Keratinocyte (primary cell): Measurements from ENCODE around the gene TC2N. TPM values are rescaled to one million over a fixed set of nuclear protein-coding genes. Genes with fewer than 3 reads are reported as not detected.

ENCODE experiments used
- DNase-seq: peaks from one replicate; pipeline ENCODE4 v3.0.0-alpha.2; 2011; ENCODE audit warnings: low read depth, missing footprints, low spot score
- FAIRE-seq: peaks from 2 replicates; lab custom pipeline; 2011; peaks lifted over from hg19 to GRCh38; lab: Jason Lieb, UNC
- H2AFZ ChIP-seq: 2 replicates; pipeline ENCODE4 v1.6.0; 2012; ENCODE audit warnings: low read length, control low read depth, inconsistent platforms; ENCODE audit not compliant: control insufficient read depth
- H3K27ac ChIP-seq: 2 replicates; pipeline ENCODE4 v1.5.1; 2011; ENCODE audit warnings: low read length; ENCODE audit not compliant: control insufficient read depth, insufficient read depth
- H3K27me3 ChIP-seq: 3 replicates; pipeline ENCODE4 v1.6.0; 2011; ENCODE audit warnings: low read length; ENCODE audit not compliant: control insufficient read depth, insufficient read depth; ENCODE audit errors: extremely low read depth
- H3K36me3 ChIP-seq, 2 experiments: 2 replicates in 1 of 2; 3 replicates in 1 of 2; pipeline ENCODE4 v1.5.1; 2011; ENCODE audit warnings: low read length in 2 of 2, mild to moderate bottlenecking in 1 of 2; ENCODE audit not compliant: control insufficient read depth in 2 of 2, insufficient read depth in 2 of 2; ENCODE audit errors: extremely low read depth in 1 of 2
- H3K4me1 ChIP-seq: 3 replicates; pipeline ENCODE4 v1.5.1; 2011; ENCODE audit warnings: low read length; ENCODE audit not compliant: control insufficient read depth, insufficient read depth; ENCODE audit errors: extremely low read depth
- H3K4me2 ChIP-seq: 3 replicates; pipeline ENCODE4 v1.6.0; 2011; ENCODE audit warnings: low read depth, low read length; ENCODE audit not compliant: control insufficient read depth, insufficient read depth; ENCODE audit errors: extremely low read depth
- H3K4me3 ChIP-seq, 3 experiments: fragments of 200-600 bp in 1 of 3; sonication (generic) in 1 of 3; 2 replicates in 2 of 3; 3 replicates in 1 of 3; pipeline ENCODE4 v1.5.1; 2011 to 2016; ENCODE audit warnings: low read length in 3 of 3, mild to moderate bottlenecking in 3 of 3, control low read depth in 2 of 3, inconsistent platforms in 1 of 3, low read depth in 1 of 3, mixed read lengths in 1 of 3, mixed run types in 1 of 3, moderate library complexity in 1 of 3; ENCODE audit not compliant: control insufficient read depth in 2 of 3, insufficient read depth in 2 of 3; ENCODE audit errors: extremely low read depth in 1 of 3
- H3K79me2 ChIP-seq: 2 replicates; pipeline ENCODE4 v1.6.0; 2012; ENCODE audit warnings: low read length; ENCODE audit not compliant: control insufficient read depth, insufficient read depth
- H3K9ac ChIP-seq: 3 replicates; pipeline ENCODE4 v1.6.0; 2011; ENCODE audit warnings: low read length; ENCODE audit not compliant: control insufficient read depth, insufficient read depth; ENCODE audit errors: extremely low read depth
- H3K9me1 ChIP-seq: 3 replicates; pipeline ENCODE4 v1.6.0; 2011; ENCODE audit warnings: low read length; ENCODE audit not compliant: control insufficient read depth, insufficient read depth; ENCODE audit errors: extremely low read depth
- H3K9me3 ChIP-seq: 2 replicates; pipeline ENCODE4 v1.5.1; 2012; ENCODE audit warnings: low read depth, low read length; ENCODE audit not compliant: control insufficient read depth
- H4K20me1 ChIP-seq: 3 replicates; pipeline ENCODE4 v1.6.0; 2011; ENCODE audit warnings: low read length; ENCODE audit not compliant: control insufficient read depth, insufficient read depth; ENCODE audit errors: extremely low read depth
- CTCF ChIP-seq, 3 experiments: IDR thresholded peaks in 1 of 3; conservative IDR thresholded peaks in 1 of 3; optimal IDR thresholded peaks in 1 of 3; 2 replicates in 2 of 3; 3 replicates in 1 of 3; pipeline versions ENCODE3 to v1.5.1; 2011; ENCODE audit warnings: low read length in 3 of 3, mild to moderate bottlenecking in 3 of 3, moderate library complexity in 2 of 3, control low read depth in 1 of 3, inconsistent platforms in 1 of 3; ENCODE audit not compliant: insufficient read depth in 2 of 3; ENCODE audit errors: extremely low read depth in 1 of 3
- EZH2 ChIP-seq: IDR thresholded peaks from one replicate; pipeline ENCODE4 v1.6.1; 2012; ENCODE audit warnings: inconsistent platforms, mild to moderate bottlenecking, low read length, moderate library complexity
- dilution Hi-C: fragments of 300-500 bp; cut with MboI; formaldehyde crosslinking; loops from one replicate; pipeline ENCODE4 v1.7.0; 2020; ENCODE audit warnings: low sequenced_read_pairs; ENCODE audit not compliant: extremely low pct_ligation_motif_present
- polyA plus RNA-seq, 5 experiments: library from polyadenylated mRNA; depleted of rRNA in 3 of 5; stranded (reverse) in 3 of 5; stranded (forward) in 1 of 5; unstranded in 1 of 5; fragments of >200 nt; gene quantifications; 1 replicate in 1 of 5; 2 replicates in 3 of 5; 3 replicates in 1 of 5; pipeline versions ENCODE4 v1.2.1 to v1.2.3, GENCODE V29; 2011 to 2012; ENCODE audit warnings: missing spikeins in 2 of 5, low read depth in 1 of 5, low replicate concordance in 1 of 5

The TC2N gene
- polyA plus RNA-seq, 1 donor (not counting 4 experiments of a cell fraction or from before 2014, with no cell fraction given): 22.6 TPM

GRCh38 chr14:91858536-91859275 is 8.6 kb downstream of the TC2N start:
- H3K9me3 ChIP-seq: no peaks in the 10 kb centered on the region
- H3K4me3 ChIP-seq: no peak overlapping the region
- H2AFZ ChIP-seq: no peak overlapping the region
- H3K4me1 ChIP-seq: no peaks in the 10 kb centered on the region
- no peak for TF ChIP-seq CTCF (optimal IDR thresholded peaks at IDR 0.05 in 1 of 3, IDR thresholded peaks at IDR 0.05 in 1 of 3, conservative IDR thresholded peaks at IDR 0.05 in 1 of 3; ENCODE audit: extremely low read depth in 1 of 3, insufficient read depth in 2 of 3, low read length in 3 of 3)
- TF ChIP-seq EZH2: no peak
- no peaks in the 10 kb centered on the region for H3K9me1 ChIP-seq
- H3K79me2 ChIP-seq: no peaks in the 10 kb centered on the region
- no peak overlapping the region for H3K27ac ChIP-seq
- no peak overlapping the region for H3K9ac ChIP-seq
- no peak for DNase-seq
- H3K36me3 ChIP-seq: no peaks in the 10 kb centered on the region
- H4K20me1 ChIP-seq: no peaks in the 10 kb centered on the region
- no peak for FAIRE-seq
- H3K27me3 ChIP-seq: peaks cover 7% of the 10 kb centered on the region
- dilution Hi-C loops: no loop called here
- H3K4me2 ChIP-seq: no peak overlapping the region

- H3K4me1 ChIP-seq: no peaks in the 10 kb centered on the region
- H3K36me3 ChIP-seq: no peaks in the 10 kb centered on the region
- FAIRE-seq: no peak
- H3K79me2 ChIP-seq: no peaks in the 10 kb centered on the region
- H3K4me3 ChIP-seq: no peak overlapping the region
- no peaks in the 10 kb centered on the region for H3K9me1 ChIP-seq
- no peaks in the 10 kb centered on the region for H3K9me3 ChIP-seq
- no peak overlapping the region for H2AFZ ChIP-seq
- H3K27me3 ChIP-seq: peaks cover 7% of the 10 kb centered on the region
- H3K27ac ChIP-seq: no peak overlapping the region
- H4K20me1 ChIP-seq: no peaks in the 10 kb centered on the region
- TF ChIP-seq CTCF (optimal IDR thresholded peaks at IDR 0.05 in 1 of 3, IDR thresholded peaks at IDR 0.05 in 1 of 3, conservative IDR thresholded peaks at IDR 0.05 in 1 of 3; ENCODE audit: extremely low read depth in 1 of 3, insufficient read depth in 2 of 3, low read length in 3 of 3) (no peak), EZH2 (no peak)
- dilution Hi-C loops: no loop called here
- no peak overlapping the region for H3K4me2 ChIP-seq
- H3K9ac ChIP-seq: no peak overlapping the region
- DNase-seq: no peak
Measured at GRCh38 chr14:91857614-91858013, 9.7 kb downstream of the TC2N start.
